ENCODE measurements around the gene LRP2. TPM values are rescaled to one million over a fixed set of nuclear protein-coding genes. Genes with fewer than 3 reads are reported as not detected.

The LRP2 gene
- total RNA-seq, 4 donors from 2014 or later: 0.08 to 0.96 (median 0.20) TPM

DNA sequence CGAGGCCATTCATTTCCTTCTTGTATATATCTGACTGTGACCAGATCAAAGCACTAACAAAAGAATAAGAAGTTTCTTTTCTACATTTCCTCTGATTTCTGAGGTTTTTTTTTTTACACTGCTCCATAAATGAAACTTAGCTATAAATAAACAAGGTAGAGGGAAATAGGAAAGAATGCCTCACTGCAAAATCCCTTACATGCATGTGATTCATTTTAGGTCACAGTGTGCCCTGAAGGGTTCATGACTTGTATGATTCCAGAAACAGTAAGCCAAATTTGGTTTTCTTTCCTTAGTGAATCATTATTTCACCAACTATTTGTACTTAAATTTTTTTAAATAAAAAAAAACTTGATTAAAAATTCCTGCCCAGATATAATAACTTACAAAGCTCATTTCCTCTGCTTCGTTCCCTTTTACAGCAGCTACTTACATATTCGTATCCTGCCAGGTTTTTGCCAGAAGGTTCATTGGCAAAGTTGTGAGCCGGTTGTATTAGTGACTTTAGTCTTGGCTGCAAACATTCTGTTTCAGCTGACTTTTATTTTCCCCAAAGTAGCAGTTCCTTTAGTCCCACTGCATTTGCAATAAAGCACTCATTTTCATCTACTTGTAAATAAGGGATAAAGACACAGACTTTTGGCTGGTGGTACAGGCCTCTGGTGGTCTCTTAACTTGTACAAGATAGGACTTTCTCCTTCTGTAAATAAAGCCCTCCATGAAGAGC, 58.6 kb downstream of the LRP2 start:
- Histone ChIP-seq H3K9me3 (no peaks in the 10 kb centered on the region), H3K27ac (no peak overlapping the region), H3K4me1 (no peaks in the 10 kb centered on the region), H3K27me3 (no peaks in the 10 kb centered on the region), H3K36me3 (no peaks in the 10 kb centered on the region), H3K4me3 (no peak overlapping the region)
- TF ChIP-seq POLR2AphosphoS5 (IDR thresholded peaks at IDR 0.05) (no peak), CTCF (IDR thresholded peaks at IDR 0.05) (no peak), EP300 (IDR thresholded peaks at IDR 0.05) (no peak)
- DNase-seq (ENCODE audit: low spot score in 2 of 2): no peak
- WGBS: 43% methylated on average over 4 of the region's 4 CpGs

GRCh38 chr2:169302364-169302763, 60.0 kb downstream of the LRP2 start:
- Histone ChIP-seq H3K27me3 (no peaks in the 10 kb centered on the region), H3K4me1 (no peaks in the 10 kb centered on the region), H3K9me3 (no peaks in the 10 kb centered on the region), H3K36me3 (no peaks in the 10 kb centered on the region), H3K27ac (no peak overlapping the region), H3K4me3 (no peak overlapping the region)
- TF ChIP-seq EP300 (IDR thresholded peaks at IDR 0.05) (no peak), POLR2A (IDR thresholded peaks at IDR 0.05) (no peak)
- 66% methylated on average over 4 of the region's 4 CpGs for WGBS
- no peak for DNase-seq (ENCODE audit: low spot score in 2 of 2)

- no peak for TF ChIP-seq CTCF (IDR thresholded peaks at IDR 0.05)
- no peak for TF ChIP-seq EP300 (IDR thresholded peaks at IDR 0.05)
- TF ChIP-seq POLR2AphosphoS5 (IDR thresholded peaks at IDR 0.05): no peak
- no peak for TF ChIP-seq POLR2A (IDR thresholded peaks at IDR 0.05)
- Histone ChIP-seq H3K36me3 (no peaks in the 10 kb centered on the region), H3K9me3 (no peaks in the 10 kb centered on the region), H3K27me3 (no peaks in the 10 kb centered on the region), H3K4me1 (no peaks in the 10 kb centered on the region), H3K4me3 (no peak overlapping the region), H3K27ac (no peak overlapping the region)
- no peak for DNase-seq (ENCODE audit: low spot score in 2 of 2)
- WGBS: 62% methylated on average over 4 of the region's 4 CpGs
Observed at GRCh38 chr2:169301596-169302335, 60.6 kb downstream of the LRP2 start.

- WGBS: 41% methylated on average over 5 of the region's 5 CpGs
- no peak overlapping the region for H3K27ac ChIP-seq
- DNase-seq (ENCODE audit: low spot score in 2 of 2): no peak
Observed at GRCh38 chr2:169300636-169301530, 61.5 kb downstream of the LRP2 start.

More at GRCh38 chr2:169300636-169301530, 61.5 kb downstream of the LRP2 start:
- Histone ChIP-seq H3K4me3 (no peak overlapping the region), H3K27me3 (no peaks in the 10 kb centered on the region), H3K9me3 (no peaks in the 10 kb centered on the region), H3K36me3 (no peaks in the 10 kb centered on the region), H3K4me1 (no peaks in the 10 kb centered on the region)
- TF ChIP-seq EP300 (IDR thresholded peaks at IDR 0.05) (no peak), POLR2A (IDR thresholded peaks at IDR 0.05) (no peak), CTCF (IDR thresholded peaks at IDR 0.05) (no peak), POLR2AphosphoS5 (IDR thresholded peaks at IDR 0.05) (no peak)

Data from suprapubic skin (tissue), 4 donors.